ENCODE measurements around the gene DDIT4. TPM values are rescaled to one million over a fixed set of nuclear protein-coding genes. Genes with fewer than 3 reads are reported as not detected.
"Not testable (repeated sequence)": the region's sequence is repeated elsewhere in the genome, so short reads cannot be mapped to it uniquely, and the experiment has no call there.

The DDIT4 gene
- total and polyA plus RNA-seq, 12 donors = 100 to 711 (median 255) TPM

DNA sequence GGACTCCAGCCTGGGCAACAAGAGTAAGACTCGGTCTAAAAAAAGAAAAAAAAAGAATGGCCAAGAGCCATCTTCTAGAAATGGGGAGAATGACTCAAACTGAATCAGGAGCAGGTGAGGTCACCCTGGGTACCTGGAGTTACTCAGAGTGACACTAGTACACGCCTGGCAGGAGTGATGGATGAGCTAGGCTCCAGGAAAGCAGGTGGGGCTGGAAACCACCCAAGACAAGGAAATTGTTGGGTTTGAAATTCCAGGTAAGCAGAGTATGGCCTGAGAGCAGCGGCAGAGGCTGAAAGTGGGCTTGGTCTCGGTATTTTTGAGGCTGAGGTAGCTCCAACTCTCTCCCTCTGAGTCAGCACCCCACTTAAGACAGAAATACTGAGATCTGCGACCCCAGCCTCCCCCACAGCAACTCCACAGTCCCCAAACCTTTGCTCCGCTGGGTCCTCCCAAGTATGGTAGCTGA, 18.5 kb downstream of the DDIT4 start:
- peaks cover 6 to 12% of the 10 kb centered on the region in 2 donors for H3K4me1 ChIP-seq (replicated peaks in 1 of 2)
- 62 to 70% (median 68%) methylated on average over 4 to 6 of the region's 6 CpGs for WGBS, 4 donors
- intact Hi-C loops (cut with DNase I) = no loop called here

DNA sequence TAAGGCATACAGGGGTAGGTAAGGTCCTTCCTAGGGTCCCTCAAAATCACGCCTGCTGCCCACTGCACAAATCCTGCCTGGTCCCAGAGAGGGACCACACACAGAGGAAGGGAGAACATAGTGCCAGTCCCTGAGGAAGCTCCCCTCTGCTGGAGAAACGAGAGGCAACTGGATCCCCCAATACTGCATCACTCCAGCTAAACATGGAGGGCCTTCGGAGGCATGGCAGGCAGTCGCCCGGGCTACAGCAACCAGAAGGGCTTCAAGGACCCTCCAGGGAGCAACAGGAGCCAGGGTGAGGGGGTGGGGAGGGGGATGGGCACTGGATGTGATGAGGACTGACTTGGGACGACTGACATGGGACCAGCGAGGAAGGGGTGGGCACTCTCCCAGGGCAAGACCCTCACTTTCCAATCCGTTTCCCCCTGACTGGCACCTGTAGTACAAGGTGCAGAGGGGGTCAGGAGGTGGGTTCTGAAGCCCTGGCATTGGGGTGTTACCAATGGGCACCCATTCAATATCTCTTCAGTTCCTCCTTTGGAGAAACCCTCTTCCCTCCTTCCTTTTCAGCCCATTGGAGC, 21.7 kb downstream of the DDIT4 start:
- Histone ChIP-seq H3K27ac (peak overlapping the region in 3 of 5 donors; percentile 16 to 97 (median 67)), H3K27me3 (no peaks in the 10 kb centered on the region), H3K36me3 (replicated peaks in 1 of 2) (no peaks in the 10 kb centered on the region), H3K4me1 (replicated peaks in 1 of 2) (peaks cover 15 to 24% of the 10 kb centered on the region in 2 donors), H3K9me3 (replicated peaks in 1 of 3) (no peaks in the 10 kb centered on the region), H3K4me3 (no peak overlapping the region)
- TF ChIP-seq POLR2A (IDR thresholded peaks at IDR 0.05) = no peak
- TF ChIP-seq CTCF (IDR thresholded peaks at IDR 0.05) = no peak
- no peak for DNase-seq
- WGBS, 4 donors = 78 to 92% (median 85%) methylated on average over 4 to 8 of the region's 8 CpGs
- intact Hi-C loops (cut with DNase I) = no loop called here

More for the DNA sequence above, 18.5 kb downstream of the DDIT4 start:
- H3K27me3 ChIP-seq = no peaks in the 10 kb centered on the region
- peak in 1 of 7 donors; percentile 50 for DNase-seq
- no peaks in the 10 kb centered on the region for H3K36me3 ChIP-seq (replicated peaks in 1 of 2)
- H3K27ac ChIP-seq = peak overlapping the region in 1 of 5 donors; percentile 1
- H3K9me3 ChIP-seq (replicated peaks in 1 of 3) = no peaks in the 10 kb centered on the region
- TF ChIP-seq CTCF (IDR thresholded peaks at IDR 0.05) (no peak), POLR2A (IDR thresholded peaks at IDR 0.05) (no peak)
- H3K4me3 ChIP-seq = no peak overlapping the region

DNA sequence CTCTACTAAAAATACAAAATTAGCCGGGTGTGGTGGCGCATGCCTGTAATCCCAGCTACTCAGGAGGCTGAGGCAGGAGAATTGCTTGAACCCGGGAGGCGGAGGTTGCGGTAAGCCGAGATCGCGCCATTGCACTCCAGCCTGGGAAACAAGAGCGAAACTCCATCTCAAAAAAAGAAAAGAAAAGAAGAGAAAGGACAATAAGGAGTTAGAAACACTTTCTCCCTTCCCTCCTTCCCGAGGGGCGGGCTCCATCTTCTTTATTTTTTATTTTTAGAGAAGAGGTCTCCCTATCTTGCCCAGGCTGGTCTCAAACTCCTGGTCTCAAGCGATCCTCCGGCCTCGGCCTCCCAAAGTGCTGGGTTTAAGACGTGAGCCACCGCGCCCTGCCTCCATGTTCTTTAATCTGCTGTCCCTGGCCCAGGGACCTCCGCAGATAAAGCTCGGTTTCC, 23.1 kb downstream of the DDIT4 start:
- Histone ChIP-seq H3K4me3 (peak overlapping the region in 1 of 4 donors; percentile 63), H3K4me1 (replicated peaks in 1 of 2) (peaks cover 15 to 24% of the 10 kb centered on the region in 2 donors), H3K27ac (peak overlapping the region in 4 of 5 donors; percentile 82 to 97 (median 90))
- intact Hi-C loops (cut with DNase I) = loop anchor here in 1 of 2 donors (2.0 kb wide), 1 partner anchor 22 kb away; no protein-coding TSS in a partner anchor
- H3K36me3 ChIP-seq (replicated peaks in 1 of 2); DNase-seq; H3K27me3 ChIP-seq; H3K9me3 ChIP-seq (replicated peaks in 1 of 3): not testable (repeated sequence)
- 67 to 78% (median 72%) methylated on average over 19 of the region's 19 CpGs for WGBS, 4 donors

DNA sequence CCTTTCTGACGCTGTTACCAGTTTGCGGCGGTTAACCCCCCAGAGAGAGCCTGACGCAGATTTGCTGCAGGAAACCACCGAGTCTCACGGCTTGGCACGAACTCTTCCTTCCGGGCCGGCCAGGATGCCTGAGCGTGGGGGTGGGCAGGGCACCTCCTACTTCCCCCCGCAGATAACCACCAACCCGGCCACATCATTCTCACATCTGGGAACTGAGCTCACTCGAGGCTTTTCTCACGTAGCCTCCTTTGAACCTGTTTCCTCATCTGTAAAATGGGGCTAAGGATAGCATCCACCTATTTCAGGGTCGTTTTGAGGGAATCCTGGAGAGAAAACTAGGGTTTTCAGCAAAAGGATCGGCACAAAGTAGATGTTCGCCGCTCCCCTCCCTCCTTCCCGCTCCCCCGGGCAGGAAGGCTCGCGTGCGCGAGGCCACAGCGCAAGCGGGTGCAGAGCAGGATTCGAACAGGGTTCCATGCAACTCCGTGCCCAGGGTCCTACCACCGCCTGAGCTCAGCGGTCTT, 23.6 kb downstream of the DDIT4 start:
- WGBS, 4 donors = 1 to 10% (median 6%) methylated on average over 17 to 30 of the region's 30 CpGs
- H3K9me3 ChIP-seq (replicated peaks in 1 of 3) = no peaks in the 10 kb centered on the region
- TF ChIP-seq POLR2A (IDR thresholded peaks at IDR 0.05) (no peak), CTCF (IDR thresholded peaks at IDR 0.05) (no peak)
- H3K4me3 ChIP-seq = peak overlapping the region in 2 of 4 donors; percentile 42 to 63
- H3K27me3 ChIP-seq = no peaks in the 10 kb centered on the region
- H3K36me3 ChIP-seq (replicated peaks in 1 of 2) = no peaks in the 10 kb centered on the region
- H3K27ac ChIP-seq = peak overlapping the region; percentile 51 to 97 (median 85)
- H3K4me1 ChIP-seq (replicated peaks in 1 of 2) = peaks cover 15 to 24% of the 10 kb centered on the region in 2 donors
- intact Hi-C loops (cut with DNase I) = loop anchor here in 1 of 2 donors (2.0 kb wide), 1 partner anchor 23 kb away; no protein-coding TSS in a partner anchor
- DNase-seq = peak; percentile 74 to 92 (median 88)

All from adrenal gland (tissue), 12 donors.